AG04449 (cell line): ENCODE measurements around the gene TOMM6.
"Not testable (repeated sequence)": the region's sequence is repeated elsewhere in the genome, so short reads cannot be mapped to it uniquely, and the experiment has no call there.

Experiments
- CTCF ChIA-PET: fragments of 350-600 bp; formaldehyde crosslinking; extraction: SDS; loops from one replicate; lab custom pipeline; 2021; ENCODE audit warnings: antibody characterized with exemption; lab: Yijun Ruan, JAX
- POLR2A ChIA-PET: fragments of 400-600, 350-600 bp; formaldehyde crosslinking; extraction: SDS; loops from one replicate; lab custom pipeline; 2020; ENCODE audit warnings: antibody characterized with exemption, inconsistent platforms; lab: Yijun Ruan, JAX
- DNase-seq: peaks from one replicate; pipeline ENCODE4 v3.0.0-alpha.2; 2010; ENCODE audit warnings: low read depth, low spot score
- H3K4me3 ChIP-seq: 2 replicates; pipeline ENCODE4 v1.5.1; 2011; ENCODE audit warnings: low read depth, mild to moderate bottlenecking, control low read depth, low read length
- TF ChIP-seq, protein P1 (sequence below): IDR thresholded peaks from one replicate; pipeline ENCODE4 v1.5.1; 2011; ENCODE audit warnings: mild to moderate bottlenecking, moderate library complexity, low read length, control low read depth, inconsistent platforms; ENCODE audit not compliant: insufficient read depth; ENCODE audit errors: missing control alignments

TOMM6 gene

DNA sequence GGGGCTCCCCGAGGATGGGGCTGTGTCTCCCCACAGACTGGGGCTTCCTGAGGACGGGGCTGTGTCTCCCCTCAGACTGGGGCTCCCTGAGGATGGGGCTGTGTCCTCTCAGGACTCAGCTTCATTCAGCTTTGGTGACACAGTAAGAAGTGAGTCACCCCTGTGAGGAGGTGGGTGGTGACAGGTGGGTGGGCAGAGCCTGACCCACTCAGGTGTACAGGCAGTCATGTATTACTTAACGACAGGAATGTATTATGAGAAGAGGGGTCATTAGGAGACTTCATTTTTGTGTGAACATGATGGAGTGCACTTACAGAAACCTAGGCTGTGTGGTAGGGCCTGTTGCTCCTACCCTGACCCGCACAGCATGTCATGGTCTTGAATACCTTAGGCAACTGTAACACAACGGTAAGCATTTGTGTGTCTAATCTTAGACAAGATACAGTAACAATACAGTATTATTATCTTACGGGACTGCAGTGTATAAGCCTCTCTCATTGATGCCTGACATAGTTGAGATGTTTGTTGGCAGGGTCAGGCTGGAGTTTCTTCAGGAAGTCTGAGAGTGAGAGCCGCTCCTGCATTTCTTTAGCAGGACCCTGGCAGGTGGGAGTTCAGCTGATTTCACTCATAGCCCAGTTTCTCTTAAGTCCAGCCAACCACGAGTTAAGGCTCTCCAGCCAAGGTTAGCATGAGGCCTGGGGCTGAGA is 29.4 kb upstream of the TOMM6 start:
- POLR2A ChIA-PET = no interaction called here
- CTCF ChIA-PET = interaction anchor here (1.1 to 1.8 kb wide), 3 partner anchors 18 to 75 kb away, joined by 3 to 7 read pairs (median 4); partner anchors contain the start of gene TOMM6
- no peak overlapping the region for H3K4me3 ChIP-seq
- DNase-seq = no peak
- TF ChIP-seq, protein P1, sequence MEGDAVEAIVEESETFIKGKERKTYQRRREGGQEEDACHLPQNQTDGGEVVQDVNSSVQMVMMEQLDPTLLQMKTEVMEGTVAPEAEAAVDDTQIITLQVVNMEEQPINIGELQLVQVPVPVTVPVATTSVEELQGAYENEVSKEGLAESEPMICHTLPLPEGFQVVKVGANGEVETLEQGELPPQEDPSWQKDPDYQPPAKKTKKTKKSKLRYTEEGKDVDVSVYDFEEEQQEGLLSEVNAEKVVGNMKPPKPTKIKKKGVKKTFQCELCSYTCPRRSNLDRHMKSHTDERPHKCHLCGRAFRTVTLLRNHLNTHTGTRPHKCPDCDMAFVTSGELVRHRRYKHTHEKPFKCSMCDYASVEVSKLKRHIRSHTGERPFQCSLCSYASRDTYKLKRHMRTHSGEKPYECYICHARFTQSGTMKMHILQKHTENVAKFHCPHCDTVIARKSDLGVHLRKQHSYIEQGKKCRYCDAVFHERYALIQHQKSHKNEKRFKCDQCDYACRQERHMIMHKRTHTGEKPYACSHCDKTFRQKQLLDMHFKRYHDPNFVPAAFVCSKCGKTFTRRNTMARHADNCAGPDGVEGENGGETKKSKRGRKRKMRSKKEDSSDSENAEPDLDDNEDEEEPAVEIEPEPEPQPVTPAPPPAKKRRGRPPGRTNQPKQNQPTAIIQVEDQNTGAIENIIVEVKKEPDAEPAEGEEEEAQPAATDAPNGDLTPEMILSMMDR = no peak

DNA sequence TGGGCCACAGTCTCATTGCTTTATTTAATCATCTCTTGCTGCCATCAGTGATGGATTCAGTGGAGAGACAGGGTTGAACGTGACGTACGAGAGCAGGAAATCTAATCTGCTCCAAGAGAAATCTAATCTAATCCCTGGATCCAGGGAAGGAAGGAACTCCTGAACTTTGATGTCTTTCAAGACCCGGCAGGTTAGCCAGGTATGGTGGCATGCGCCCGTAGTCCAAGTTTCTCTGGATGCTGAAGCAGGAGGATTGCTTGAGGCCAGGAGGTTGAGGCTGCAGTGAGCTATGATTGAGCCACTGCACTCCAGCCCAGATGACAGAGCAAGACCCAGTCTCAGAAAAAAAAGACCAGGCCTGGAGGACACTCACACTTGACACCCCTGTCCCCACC is 28.9 kb upstream of the TOMM6 start:
- TF ChIP-seq, protein P1 = no peak
- DNase-seq = no peak
- POLR2A ChIA-PET = no interaction called here
- CTCF ChIA-PET = interaction anchor here (1.0 to 1.8 kb wide), 4 partner anchors 17 to 75 kb away, joined by 3 to 7 read pairs (median 4); partner anchors contain the start of gene TOMM6
- H3K4me3 ChIP-seq = no peak overlapping the region

DNA sequence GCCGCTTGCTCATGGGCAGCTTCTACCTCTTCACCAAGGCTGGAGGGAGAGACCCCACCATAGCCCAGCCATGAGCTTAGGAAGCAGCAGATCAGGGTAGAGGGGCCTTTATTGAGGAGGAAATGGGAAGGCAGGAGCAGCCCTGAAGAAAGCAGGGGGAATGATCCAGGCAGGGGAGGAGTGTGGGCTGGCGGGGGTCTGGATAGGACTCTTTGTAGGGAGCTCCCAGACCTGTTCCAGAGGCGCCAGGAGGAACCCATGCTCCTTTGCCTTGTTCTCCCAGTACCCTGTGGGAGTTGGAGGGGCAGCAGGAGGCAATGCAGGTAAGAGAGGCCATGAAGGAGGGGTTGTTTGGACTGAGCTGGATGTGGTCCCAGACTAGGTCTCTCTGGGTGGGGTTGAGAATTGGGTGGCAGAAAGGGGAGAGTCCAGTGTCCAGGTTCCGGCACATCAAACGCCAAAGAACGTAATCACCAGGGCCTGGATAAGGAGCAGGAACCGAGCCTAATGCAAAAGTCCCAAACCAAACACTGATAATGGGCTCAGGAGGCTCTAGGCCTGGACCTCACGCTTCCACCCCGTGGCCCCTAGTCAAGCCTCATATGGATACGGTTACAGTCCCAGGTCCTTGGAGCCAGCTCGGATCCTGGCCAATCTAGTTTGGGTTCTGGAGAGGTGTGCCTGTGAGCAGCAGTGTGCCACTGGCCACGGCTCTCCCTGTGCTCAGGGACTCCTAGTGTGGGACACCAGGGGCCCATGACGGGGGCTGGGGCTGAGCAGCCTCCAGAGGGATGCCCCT is 28.2 kb upstream of the TOMM6 start:
- CTCF ChIA-PET = interaction anchor here (1.0 to 1.8 kb wide), 5 partner anchors 17 to 391 kb away, joined by 3 to 7 read pairs (median 4); partner anchors contain the start of gene TOMM6

DNA sequence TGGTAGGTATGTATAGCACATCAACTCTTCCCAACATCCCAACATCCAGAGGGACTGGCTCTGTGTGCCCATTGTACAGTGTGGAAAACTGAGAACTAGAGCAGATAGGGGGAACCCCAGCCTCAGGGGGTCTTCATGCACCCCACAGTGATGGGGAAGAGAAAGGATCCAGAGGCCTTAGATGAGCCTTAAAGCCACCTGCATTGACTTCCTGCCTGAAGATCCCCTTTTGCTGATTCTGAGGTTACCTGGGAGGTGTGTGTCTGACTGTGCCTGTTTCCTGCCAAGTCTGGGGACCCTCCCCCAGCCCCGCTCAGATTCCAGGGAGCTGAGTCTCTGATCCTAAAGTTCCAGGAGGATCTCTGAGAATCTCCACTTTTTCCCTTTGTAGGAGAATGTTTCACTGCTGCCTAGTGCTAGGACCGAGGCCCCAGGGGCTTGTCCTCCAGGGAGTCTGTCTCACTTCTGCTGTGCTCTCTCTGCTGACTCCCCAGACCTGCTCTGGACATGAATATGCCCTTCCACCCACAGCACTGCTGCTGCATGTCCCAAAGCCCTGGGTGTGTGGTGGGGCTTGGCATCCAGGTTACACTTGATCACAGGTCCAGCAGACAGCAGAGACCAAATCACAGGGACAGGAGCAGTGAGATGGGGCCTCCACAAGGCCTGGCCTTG is 27.5 kb upstream of the TOMM6 start:
- CTCF ChIA-PET = interaction anchor here (1.2 to 1.3 kb wide), 2 partner anchors 16 to 392 kb away, joined by 6 to 7 read pairs; no protein-coding TSS in a partner anchor
- H3K4me3 ChIP-seq = no peak overlapping the region
- POLR2A ChIA-PET = no interaction called here
- TF ChIP-seq, protein P1 = no peak
- DNase-seq = no peak

More for the DNA sequence above, 28.2 kb upstream of the TOMM6 start:
- POLR2A ChIA-PET = no interaction called here
- H3K4me3 ChIP-seq = no peak overlapping the region
- TF ChIP-seq, protein P1 = no peak
- DNase-seq = no peak

DNA sequence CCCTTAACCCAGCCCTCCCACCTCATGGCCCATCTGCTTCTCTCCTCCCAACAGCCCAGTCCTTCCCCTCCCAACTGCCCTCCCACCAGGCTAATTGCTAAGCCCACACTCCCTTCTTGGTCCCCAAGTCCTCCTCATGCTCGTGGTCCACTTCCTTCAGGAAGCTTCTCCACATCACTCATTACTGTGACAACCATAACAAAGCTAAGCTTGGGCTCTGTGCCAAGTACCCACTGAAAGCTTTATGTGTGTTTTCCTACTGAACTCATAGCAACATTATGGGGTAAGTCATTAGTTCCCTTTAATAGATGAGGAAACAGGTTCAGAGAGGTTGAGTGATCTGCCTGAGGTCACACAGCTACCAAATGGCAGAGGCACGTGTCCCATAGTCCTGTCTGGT is 24.0 kb upstream of the TOMM6 start:
- no peak overlapping the region for H3K4me3 ChIP-seq
- ChIA-PET CTCF (interaction anchor here (0.8 to 1.6 kb wide), 7 partner anchors 10 to 280 kb away, joined by 3 to 6 read pairs (median 4); partner anchors contain the start of gene TOMM6), POLR2A (no interaction called here)
- TF ChIP-seq, protein P1 = no peak
- no peak for DNase-seq

DNA sequence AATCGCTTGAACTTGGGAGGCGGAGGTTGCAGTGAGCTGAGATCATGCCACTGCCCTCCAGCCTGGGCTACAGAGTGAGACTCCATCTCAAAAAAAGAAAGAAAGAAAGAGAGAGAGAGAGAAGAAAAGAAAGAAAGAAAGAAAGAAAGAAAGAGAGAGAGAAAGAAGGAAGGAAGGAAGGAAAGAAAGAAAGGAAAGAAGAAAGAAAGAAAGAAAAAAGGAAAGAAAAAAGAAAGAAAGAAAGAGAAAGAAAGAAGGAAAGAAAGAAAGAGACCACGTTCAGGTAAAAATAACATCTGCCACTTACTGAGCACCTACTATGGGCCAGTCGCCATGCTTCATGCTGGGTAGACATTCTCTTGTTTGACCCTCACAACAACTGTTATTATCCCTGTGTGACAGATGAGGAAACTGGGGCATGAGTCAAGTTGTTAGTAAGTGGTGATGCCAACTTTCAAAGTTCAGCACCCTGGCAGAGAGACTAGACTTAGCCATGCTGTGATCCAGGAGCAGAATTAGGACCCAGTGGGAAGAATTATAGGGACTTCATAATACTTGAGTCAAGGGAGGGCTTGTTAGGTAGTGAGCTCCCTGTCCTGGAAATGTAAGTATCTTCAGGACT is 21.3 kb upstream of the TOMM6 start:
- H3K4me3 ChIP-seq, DNase-seq, POLR2A ChIA-PET: not testable (repeated sequence)
- CTCF ChIA-PET = interaction anchor here (0.7 to 3.8 kb wide), 4 partner anchors 11 to 182 kb away, joined by 3 to 28 read pairs (median 5); no protein-coding TSS in a partner anchor
